ENCODE data around the gene COLEC12.

COLEC12 gene

DNA sequence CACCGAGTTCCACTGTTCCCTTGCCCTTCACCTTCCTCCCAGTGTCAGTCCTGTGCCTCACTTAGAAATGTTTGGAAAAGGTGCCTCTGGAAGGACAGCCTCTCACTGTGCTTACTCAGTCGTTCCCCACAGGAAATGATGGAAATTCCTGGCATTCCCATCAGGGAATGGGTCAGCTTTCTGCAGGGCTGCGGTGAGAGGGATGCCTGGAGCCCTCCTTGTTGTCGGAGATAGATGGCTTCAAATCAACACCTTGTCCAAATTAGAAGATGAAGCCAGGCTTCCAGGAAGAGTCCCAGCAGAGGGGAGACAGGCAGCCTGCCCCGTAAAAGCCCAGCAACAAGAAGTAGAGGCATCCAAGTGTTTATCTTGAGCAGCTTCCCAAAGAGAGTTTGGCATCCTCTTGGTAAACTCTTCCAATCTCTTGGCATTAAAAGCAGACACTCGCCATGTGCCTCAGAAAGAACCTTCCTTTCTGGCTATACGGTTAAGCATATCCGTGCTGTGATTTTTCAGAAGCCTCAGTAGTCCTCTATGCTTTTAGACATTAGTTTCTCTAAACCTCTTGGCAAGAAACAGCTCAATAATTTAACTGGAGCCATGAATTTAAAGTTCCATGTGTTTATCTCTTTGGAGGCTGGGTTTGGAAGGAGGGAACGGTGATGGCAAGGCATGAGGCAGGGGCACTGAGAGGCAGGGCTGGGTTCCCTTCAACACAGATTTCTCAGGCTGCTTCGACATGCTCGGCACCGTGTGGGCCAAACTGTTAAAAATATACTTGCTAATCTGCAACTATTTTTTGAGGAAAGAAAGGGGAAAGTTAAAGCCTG lies 25.1 kb downstream of the COLEC12 start:
- in situ Hi-C loops (cut with MboI; ENCODE audit: low sequenced_read_pairs) = no loop called here

DNA sequence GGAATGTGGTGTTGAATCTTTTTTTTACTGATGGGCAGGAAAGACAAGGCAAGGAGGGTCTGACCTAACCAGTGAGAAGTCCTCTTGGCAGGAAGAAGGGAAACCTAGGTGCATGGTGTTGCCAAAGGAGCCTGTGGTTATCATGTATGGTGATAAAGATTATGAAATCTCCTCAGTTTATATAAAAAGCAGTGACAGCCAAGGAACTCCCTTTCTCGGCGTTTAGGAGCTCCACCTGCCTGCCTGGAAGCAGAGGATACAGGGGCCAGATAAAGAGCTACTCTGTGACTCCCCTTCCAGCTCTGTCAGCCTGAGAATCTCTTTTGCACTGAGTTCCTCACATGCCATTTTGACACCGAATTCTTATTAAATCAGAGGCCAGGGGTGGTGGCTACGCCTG lies 26.1 kb downstream of the COLEC12 start:
- in situ Hi-C loops (cut with MboI; ENCODE audit: low sequenced_read_pairs) = no loop called here

DNA sequence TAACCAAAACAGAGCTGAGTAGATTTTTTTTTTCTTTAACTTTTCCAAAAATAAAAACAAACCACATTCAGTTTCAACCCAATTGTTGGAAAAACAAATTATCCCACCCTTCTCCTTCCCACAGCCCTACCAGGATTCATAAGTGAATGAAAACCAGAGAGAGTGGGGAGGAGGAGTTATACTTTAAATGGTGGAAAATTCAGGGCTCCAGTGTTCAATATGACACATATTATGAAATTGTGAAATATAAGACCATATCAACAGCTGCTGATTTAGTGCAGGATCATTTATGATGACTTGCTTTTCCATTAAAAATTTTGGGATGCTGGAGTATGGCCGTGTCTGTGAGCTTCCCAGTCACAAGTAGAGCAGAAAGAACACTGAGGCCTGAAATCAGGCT lies 26.7 kb downstream of the COLEC12 start:
- in situ Hi-C loops (cut with MboI; ENCODE audit: low sequenced_read_pairs) = no loop called here

DNA sequence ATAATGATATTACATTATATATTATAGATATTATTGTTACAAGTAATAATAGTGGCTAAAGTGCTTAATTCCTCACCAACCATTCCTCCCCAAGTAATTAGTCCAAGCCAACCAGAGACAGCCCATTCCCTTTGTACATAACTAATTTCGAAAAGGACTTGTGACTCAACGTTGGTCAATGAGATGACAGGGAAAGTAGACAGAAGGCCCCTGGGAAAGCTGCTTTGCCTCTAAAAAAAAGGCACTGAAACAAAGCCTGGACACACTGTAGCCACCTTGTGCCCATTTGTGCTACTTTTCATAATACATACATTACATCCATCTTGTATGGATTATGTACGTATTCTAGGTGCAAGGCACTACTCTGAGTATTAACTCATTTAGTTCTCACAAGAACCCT lies 28.8 kb downstream of the COLEC12 start:
- in situ Hi-C loops (cut with MboI; ENCODE audit: low sequenced_read_pairs) = no loop called here

DNA sequence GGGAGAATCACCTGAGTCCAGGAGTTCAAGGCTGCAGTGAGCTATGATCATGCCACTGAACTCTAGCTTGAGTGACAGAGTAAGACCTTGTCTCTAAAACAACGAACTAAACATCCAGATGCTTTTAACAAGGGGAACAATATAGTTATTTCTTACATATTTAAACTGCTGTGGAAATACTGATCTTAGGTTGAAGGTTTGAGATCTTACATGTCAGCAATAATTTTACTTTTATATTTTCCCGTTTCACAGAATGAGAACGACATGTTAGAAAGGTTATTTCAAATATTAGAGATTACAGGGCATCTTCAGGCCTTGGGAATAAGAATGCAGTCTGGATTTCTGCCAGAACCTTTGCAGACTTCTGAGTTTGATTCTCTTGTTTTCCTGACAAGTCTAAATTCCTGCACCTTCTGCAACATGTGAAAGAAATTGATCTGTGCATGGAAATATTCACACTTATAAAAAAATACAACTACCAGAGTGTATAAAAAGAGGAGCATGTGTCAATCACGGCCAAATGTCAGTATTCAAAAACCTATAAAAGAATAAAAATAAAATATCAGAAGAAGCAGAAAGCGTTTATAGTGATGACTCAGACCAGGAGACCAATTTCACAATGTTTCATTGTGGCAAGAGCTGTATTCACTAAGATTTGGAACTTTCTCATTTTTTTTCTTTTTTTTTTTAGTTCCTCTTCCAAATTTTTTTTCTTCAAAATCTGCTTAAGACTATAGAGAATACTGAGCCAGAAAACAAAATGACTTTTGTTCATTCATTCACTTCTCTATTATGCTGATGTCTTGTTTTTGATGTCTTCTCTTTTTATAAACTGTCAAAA lies 29.6 kb downstream of the COLEC12 start:
- in situ Hi-C loops (cut with MboI; ENCODE audit: low sequenced_read_pairs) = no loop called here

DNA sequence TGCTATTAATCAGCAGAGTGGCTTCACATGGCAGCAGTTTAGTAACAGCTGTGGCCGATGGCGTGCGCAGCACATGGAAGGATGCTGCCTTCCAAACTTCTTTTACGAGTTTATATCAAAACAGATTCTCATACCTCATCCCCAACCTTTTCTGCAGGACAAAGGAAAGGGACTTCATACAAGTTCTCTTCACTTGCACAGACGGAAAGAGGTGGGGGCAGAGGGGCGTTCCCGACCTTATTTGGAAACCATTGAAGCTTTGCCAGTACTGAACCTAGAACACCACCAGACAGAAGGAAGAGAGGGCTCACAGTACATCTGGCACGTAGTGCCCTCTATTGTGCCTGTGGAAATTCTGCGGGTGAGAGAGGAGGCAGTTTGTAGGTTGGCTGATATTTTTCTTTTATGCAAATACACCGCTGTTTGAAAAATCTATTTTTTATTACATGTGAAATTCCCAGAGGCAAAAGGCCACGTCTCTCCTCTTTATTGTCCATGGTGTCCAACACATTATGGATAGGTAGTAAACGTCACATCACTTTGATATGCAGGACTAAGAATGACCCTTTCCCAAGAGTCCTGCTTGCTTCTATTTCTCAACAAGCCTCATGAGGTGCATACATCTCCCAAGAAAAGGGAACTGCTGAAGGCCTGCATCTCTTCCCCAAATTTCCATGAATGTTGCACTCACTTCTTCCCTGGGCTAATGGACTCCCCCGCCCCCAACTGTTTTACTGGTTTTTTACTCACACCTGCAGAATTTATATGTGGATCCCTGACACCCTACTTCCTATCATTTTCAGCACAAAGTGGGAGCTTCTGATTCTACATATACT lies 31.3 kb downstream of the COLEC12 start:
- in situ Hi-C loops (cut with MboI; ENCODE audit: low sequenced_read_pairs) = no loop called here

DNA sequence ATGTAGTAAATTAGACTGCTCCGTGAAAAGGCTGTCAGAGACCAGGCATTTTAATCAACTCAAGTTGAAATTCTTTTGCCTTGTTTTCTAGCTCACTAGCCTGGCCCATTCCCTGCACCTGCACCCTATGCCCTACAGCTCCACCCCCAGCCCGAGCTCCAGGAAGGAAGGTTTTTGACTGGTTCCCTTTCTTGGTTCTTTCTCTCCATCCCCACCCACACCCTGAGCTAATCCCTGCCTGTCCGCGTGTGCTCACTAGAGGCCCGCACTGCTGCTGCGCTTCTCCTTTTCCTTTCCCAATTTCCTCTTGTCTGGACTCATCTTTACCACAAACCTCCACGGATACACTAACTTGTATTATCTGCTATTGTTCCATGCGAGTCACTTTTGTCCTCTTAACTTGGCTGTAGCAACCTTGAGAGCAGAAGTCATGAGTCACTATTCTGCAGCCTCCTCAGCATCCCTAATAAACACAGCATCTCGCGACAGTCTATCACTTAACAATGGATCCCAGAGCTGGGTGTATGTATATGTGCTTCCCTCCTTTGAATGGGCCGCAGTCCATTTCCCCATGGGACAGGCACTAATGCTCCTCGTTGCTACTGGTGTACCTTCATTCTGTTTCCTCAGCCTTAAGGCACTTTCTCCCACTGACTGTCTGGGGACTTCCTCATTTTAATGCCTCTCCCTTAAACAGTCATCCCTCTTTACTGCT lies 36.5 kb downstream of the COLEC12 start:
- in situ Hi-C loops (cut with MboI; ENCODE audit: low sequenced_read_pairs) = no loop called here

DNA sequence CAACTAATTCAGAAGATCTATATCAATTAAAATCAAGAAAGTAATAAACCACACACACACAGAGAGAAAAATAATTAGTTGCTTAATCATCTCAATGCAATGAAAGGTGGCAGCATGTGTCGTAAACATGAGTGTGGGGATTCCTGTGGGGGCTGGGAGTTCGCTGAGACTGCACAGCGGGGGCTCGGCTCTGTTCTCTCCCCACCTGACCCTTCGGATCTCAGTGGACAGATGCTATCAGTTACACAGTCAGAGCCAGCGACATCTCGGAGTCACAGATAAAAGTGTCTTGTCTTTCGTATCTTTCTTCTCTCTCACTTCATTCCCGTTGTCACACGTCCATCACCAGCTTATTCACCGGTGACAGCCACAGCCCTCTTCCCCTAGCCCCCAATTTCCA lies 37.1 kb downstream of the COLEC12 start:
- in situ Hi-C loops (cut with MboI; ENCODE audit: low sequenced_read_pairs) = no loop called here

DNA sequence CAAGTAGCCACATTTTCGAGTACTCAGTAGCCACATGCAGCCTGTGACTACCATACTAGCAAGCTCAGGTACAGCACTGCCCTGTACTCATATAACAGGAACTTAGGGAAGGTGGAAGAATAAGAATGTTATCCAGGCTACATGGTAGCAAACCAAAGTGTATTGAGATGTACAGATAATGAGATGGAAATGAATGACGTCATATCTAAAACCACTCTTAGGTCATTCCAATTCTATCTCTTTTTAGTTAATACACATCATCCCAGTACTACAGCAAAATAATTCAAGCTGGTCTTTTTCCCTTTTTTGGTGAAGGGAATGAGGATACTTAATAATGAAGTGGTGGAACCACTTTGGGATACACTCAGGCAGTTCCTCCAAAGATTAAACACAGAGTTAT lies 38.7 kb downstream of the COLEC12 start:
- in situ Hi-C loops (cut with MboI; ENCODE audit: low sequenced_read_pairs) = no loop called here

DNA sequence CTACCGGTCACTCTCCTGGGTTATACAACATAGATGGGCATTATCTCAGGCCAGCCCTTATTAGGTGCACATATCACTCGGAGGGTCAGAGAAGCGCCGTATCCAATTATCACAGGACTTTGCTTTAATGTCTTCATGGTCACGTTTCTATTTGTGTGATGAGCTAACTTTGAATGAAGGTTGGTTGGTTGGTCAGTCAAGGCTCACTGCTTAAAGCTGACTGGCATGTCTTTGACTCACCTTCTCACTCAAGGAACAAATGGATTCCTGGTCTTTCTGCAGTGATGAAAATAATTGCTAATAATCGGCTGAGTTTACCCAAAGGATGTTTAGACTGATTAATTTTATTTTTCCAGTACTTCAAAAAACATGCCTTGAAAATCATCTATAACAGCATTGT lies 39.7 kb downstream of the COLEC12 start:
- in situ Hi-C loops (cut with MboI; ENCODE audit: low sequenced_read_pairs) = no loop called here

DNA sequence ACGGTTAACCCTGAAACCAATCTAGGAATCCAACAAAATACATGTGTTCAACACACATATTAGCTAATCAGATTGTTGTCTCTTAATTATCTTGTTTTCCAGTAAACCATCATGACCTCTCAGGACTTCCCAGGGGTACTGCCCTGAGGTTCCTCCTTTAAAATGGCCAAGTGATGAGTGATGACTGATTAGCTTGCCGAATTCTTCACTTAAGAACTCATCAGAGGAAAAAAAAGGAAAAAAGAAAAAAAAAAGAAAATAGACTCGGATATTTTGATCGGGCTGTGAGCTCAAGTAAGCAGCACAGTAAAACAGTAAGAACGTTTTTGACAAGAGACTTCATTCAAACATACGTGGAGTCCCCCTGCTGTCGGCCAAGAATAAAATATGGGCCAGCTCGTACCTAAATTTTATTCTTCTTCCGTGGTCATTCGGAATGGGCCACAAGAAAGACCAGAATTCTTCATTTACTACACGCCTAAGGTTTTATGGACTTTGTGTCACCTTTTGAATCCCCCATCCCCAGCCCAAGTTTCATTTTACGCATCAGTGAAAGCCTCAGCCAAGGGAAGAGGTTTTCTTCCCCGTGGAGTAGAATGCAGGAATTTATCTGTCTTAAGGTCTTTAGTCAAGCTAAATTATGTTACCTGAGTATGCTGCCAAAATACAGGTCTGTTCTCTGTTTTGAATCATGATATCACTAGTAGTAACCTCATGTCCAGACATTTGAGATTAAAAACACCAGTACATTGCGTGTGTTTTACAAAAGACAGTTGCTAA lies 40.5 kb downstream of the COLEC12 start:
- in situ Hi-C loops (cut with MboI; ENCODE audit: low sequenced_read_pairs) = no loop called here

DNA sequence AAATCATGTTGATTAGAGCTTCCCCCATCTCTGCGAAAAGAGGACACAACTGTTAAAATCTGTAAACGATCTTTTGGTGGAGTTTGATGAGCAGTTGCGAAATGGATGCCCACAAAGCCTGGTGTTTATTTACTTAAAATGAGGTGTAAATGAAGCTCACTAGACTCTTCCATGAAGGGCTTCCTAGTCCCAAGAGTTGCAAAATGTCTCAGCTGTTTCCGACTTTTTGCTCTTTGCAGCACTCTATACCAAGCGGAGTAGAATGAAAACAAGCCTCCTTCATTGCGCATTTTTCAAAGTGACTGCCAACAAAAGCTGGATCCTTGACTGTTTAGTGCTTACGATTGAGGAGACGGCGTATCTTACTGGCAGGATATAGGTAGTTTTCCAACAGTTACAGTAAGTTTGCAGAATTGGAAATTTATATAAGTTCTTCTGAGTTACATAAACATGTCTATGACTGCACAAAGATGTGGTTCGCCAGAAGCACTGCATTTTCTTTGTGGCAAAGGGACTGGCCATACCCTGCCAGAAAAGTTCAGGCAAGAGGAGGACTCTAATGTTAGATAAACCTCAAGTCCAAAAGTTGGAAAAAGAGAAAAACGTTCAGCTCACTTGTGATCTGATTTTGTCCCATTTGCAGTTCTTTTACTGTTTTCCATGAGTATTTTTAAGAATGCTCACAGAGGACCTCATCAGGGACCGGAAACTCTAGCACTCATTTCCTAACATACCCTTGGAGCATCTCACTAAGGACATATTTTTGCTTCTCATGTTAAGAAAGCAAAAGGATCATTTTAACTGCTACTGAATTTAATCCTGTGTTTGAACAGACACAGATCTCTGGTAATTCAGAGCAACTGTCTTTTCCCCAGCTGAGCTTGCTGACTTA lies 42.7 kb downstream of the COLEC12 start:
- in situ Hi-C loops (cut with MboI; ENCODE audit: low sequenced_read_pairs) = no loop called here

DNA sequence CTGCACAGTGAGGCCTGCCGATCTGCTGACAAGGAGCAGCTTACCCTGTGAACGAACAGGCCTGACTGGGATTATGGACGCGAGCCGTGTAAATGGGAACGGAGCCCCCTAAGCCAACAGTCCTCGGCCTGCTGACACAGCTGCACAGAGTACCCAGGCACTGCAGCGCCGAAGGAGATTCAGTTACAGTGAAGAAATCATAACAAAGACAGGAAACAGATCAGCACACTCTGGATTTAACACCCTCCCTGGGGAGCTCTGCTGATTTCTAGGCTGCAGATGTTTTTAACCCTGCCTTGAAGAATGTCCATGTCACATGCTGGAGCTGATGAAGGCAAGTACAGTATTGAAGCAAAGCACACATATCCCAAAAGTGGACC lies 43.4 kb downstream of the COLEC12 start:
- in situ Hi-C loops (cut with MboI; ENCODE audit: low sequenced_read_pairs) = no loop called here

DNA sequence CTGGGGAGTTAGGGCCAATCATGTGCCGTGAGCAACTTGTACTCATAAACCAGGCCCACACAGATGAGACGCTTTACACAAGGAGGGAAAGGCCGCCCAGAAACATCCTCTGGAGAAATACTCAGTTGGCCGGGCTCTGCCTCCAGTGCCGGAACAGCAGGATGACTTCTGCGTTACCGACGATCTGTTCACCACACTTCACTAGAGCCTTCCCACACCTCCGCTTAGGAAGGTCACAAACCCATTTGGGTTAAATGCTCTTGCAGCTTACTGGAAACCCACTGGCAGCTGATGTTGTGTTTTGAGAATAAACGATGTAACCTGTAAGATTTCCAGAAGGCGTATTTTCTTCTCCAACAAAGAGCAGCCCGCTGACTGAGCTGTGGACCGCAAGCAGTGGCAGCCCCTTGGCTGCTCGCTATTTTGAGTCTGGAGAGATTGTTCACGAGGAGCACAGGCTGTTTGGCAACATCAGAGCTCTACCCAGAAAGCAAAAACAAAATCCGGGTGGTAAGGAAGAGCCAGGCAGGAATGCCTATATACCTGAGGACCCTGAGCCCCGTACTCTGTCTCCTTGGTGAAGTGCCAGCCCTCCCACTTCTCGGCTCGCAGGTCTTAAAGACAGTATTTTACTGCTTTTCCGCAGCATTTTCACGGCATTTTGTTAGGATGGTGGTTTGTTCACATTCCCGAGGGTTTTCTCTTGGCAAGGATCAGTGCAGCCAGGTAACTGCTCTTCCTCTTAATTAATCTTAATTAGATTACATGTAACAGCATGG lies 44.0 kb downstream of the COLEC12 start:
- in situ Hi-C loops (cut with MboI; ENCODE audit: low sequenced_read_pairs) = no loop called here

DNA sequence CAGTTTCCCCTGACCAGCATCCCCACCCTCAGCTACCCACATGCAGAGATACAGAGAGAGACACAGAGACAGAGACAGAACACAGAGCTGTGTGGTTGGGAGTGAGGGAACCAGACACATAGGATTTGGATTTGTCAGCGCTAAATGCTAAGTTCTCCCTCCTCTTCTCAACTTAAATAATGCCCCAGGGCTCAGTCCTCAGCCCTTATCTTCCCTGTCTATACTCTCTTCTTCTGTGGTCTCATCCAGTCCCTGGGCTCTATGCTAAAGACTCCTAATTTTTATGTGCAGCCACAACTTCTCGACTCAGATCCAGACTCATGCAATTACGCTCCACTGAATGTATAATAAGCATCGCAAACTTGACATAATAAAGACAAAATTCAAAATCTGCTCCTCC lies 47.1 kb downstream of the COLEC12 start:
- in situ Hi-C loops (cut with MboI; ENCODE audit: low sequenced_read_pairs) = no loop called here

DNA sequence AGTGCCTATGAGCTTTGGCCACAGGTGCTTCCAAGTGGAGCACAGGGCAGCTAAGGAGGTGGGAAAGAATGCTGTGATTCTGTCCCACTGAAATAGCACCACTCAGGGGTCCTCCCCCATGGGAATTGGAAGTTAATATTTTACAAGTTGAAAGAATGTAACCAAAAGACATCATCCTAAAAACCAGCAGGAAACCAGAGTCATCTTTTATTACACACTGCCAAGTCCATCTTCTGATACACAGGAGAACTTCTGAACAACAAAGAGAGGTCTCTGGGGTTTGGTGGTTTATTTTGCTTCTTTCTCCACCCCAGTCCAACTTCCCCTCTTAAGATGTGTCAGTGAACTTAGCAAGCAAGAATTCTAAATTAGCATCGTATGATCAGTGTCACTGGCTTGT lies 47.7 kb downstream of the COLEC12 start:
- in situ Hi-C loops (cut with MboI; ENCODE audit: low sequenced_read_pairs) = no loop called here

DNA sequence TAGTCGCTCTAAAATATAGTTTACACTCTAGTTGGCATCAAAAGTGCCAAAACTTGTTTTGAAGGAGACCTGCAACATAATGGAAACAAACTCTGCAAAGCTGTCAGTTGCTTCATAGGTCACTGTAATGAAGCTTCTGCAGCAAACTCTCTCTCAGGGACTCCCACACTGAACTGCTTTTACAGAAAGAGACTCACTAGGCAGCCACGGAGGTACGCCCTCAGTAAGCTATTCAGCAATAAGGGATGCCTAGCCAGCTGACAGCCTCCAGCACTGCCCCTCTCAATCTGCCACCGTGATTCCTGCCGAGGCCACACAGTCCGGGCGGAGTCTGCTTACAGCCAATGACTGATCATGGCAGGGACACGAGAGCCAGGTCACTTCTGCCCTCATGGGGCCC lies 51.1 kb downstream of the COLEC12 start:
- in situ Hi-C loops (cut with MboI; ENCODE audit: low sequenced_read_pairs) = no loop called here

DNA sequence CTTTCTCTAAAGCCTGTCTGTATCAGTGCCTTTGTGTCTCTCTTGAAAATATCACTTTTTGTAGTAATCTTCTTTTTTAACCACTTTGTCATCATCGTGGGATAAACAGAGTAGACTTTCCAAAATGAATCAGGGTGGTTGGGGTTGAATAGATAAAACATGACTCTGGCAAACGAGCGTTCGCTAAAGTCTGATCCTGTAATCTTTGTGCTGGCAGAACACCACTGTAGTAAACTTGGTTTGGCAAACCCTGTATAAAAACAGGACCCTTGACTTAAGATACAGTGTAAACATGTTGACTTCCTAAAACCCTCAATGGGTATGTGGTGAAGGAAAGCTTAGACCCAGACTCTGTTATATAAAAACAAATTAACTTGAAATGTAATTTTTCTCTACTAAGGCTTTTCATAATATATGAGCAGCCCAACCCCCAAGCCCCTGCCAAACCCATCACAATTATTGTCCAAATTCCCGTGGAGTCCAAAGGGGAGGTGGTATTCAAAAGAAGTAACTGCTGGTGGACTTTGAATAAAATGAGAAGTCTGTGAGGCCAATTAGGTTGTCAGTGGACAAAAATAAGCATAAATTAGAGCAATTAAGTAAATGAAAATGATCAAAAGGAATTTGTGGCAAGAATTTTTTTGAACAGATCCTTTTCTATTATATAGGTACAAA lies 52.2 kb downstream of the COLEC12 start:
- in situ Hi-C loops (cut with MboI; ENCODE audit: low sequenced_read_pairs) = no loop called here

Measured in HL-60/S4 treated with retinoic acid at 250 ng/mL for 4 days and 3 days (cell line).